H1 (cell line): Measurements from ENCODE around the gene STEEP1. TPM values are rescaled to one million over a fixed set of nuclear protein-coding genes. Genes with fewer than 3 reads are reported as not detected.

Experiments used
- GTF2F1 ChIP-seq: IDR thresholded peaks from 2 replicates; pipeline ENCODE4 v1.6.1; 2012; ENCODE audit warnings: low read depth, low read length, improper control_type of control experiment, borderline replicate concordance
- MAFK ChIP-seq: IDR thresholded peaks from 2 replicates; pipeline ENCODE4 v1.6.1; 2012; ENCODE audit warnings: low read depth, mild to moderate bottlenecking, improper control_type of control experiment, low read length
- POLR2AphosphoS5 ChIP-seq: IDR thresholded peaks from 2 replicates; pipeline ENCODE4 v1.6.1; 2011; ENCODE audit warnings: low read depth, low read length
- RAD21 ChIP-seq, 2 experiments: IDR thresholded peaks in 1 of 2; conservative IDR thresholded peaks in 1 of 2; 2 replicates each; pipeline ENCODE4 v1.6.1; 2011; ENCODE audit warnings: low read depth in 2 of 2, low read length in 2 of 2, improper control_type of control experiment in 1 of 2, inconsistent platforms in 1 of 2, mild to moderate bottlenecking in 1 of 2, moderate library complexity in 1 of 2
- USF2 ChIP-seq: IDR thresholded peaks from 2 replicates; pipeline ENCODE4 v1.6.1; 2011; ENCODE audit warnings: low read length, improper control_type of control experiment
- polyA plus RNA-seq, 7 experiments: library from polyadenylated mRNA; depleted of rRNA in 3 of 7; stranded (reverse) in 5 of 7; unstranded in 2 of 7; fragments of >200 nt in 5 of 7; fragments of 200-250 nt in 2 of 7; gene quantifications; 1 replicate in 5 of 7; 2 replicates in 1 of 7; 4 replicates in 1 of 7; pipeline versions ENCODE4 v1.2.1 to v1.2.3, GENCODE V29; 2011 to 2013; ENCODE audit warnings: missing spikeins in 2 of 7, mixed read lengths in 2 of 7
- total RNA-seq: library from RNA; stranded (reverse); fragmentation: NEBNext Ultra II Directional; extraction: Animal tissue kit (Norgen Biotek cat#: 25700); gene quantifications from 2 replicates; pipeline ENCODE4 v1.2.1, GENCODE V29; 2021

The STEEP1 gene
- total and polyA plus RNA-seq, 2 of the 8 experiments (the other 6 are each of a cell fraction or from before 2014, with no cell fraction given): 9.2 to 29.7 TPM

GRCh38 chrX:119501511-119502148, 63.6 kb downstream of the STEEP1 start (continued):
- no peak for TF ChIP-seq USF2
- no peak for TF ChIP-seq POLR2AphosphoS5
- TF ChIP-seq MAFK: no peak
- no peak for TF ChIP-seq RAD21 (IDR thresholded peaks at IDR 0.05 in 1 of 2, conservative IDR thresholded peaks at IDR 0.05 in 1 of 2; ENCODE audit: low read depth in 2 of 2, low read length in 2 of 2)
- no peak for TF ChIP-seq GTF2F1
- TF ChIP-seq, all 59 proteins: peak for 0
